Type B pancreatic cell (in vitro differentiated cells): ENCODE results near the gene NDUFV1. TPM values are rescaled to one million over a fixed set of nuclear protein-coding genes. Genes with fewer than 3 reads are reported as not detected.

Source experiments
- DNase-seq: peaks from one replicate; pipeline ENCODE4 v3.0.0; 2021; ENCODE audit warnings: mixed read lengths; ENCODE audit not compliant: unreplicated experiment; ENCODE audit errors: extremely low spot score
- H3K27ac Mint-ChIP-seq: 2 replicates; pipeline ENCODE4 v1.8.0; 2021; ENCODE audit warnings: mild to moderate bottlenecking, mixed read lengths
- H3K27me3 Mint-ChIP-seq: 2 replicates; pipeline ENCODE4 v1.8.0; 2021; ENCODE audit warnings: mixed read lengths
- H3K36me3 Mint-ChIP-seq: 2 replicates; pipeline ENCODE4 v1.8.0; 2021; ENCODE audit warnings: mixed read lengths
- H3K4me1 Mint-ChIP-seq: one replicate; pipeline ENCODE4 v1.8.0; 2021; ENCODE audit warnings: mixed read lengths; ENCODE audit not compliant: unreplicated experiment
- H3K4me3 Mint-ChIP-seq: 2 replicates; pipeline ENCODE4 v1.8.0; 2021; ENCODE audit warnings: mild to moderate bottlenecking, mixed read lengths
- H3K9me3 Mint-ChIP-seq: 2 replicates; pipeline ENCODE4 v1.8.0; 2021; ENCODE audit warnings: mixed read lengths
- total RNA-seq: library from RNA; stranded (reverse); gene quantifications from 2 replicates; pipeline ENCODE4 v1.2.1, GENCODE V29; 2021; ENCODE audit warnings: low replicate concordance
- TF ChIP-seq, protein P1 (sequence below): fragments of 200-600 bp; sonication (generic); conservative IDR thresholded peaks from 2 replicates; pipeline ENCODE4 v1.5.0; 2021; ENCODE audit warnings: antibody characterized with exemption, mild to moderate bottlenecking

The NDUFV1 gene
- total RNA-seq, 1 donor from 2014 or later = 226 TPM

DNA sequence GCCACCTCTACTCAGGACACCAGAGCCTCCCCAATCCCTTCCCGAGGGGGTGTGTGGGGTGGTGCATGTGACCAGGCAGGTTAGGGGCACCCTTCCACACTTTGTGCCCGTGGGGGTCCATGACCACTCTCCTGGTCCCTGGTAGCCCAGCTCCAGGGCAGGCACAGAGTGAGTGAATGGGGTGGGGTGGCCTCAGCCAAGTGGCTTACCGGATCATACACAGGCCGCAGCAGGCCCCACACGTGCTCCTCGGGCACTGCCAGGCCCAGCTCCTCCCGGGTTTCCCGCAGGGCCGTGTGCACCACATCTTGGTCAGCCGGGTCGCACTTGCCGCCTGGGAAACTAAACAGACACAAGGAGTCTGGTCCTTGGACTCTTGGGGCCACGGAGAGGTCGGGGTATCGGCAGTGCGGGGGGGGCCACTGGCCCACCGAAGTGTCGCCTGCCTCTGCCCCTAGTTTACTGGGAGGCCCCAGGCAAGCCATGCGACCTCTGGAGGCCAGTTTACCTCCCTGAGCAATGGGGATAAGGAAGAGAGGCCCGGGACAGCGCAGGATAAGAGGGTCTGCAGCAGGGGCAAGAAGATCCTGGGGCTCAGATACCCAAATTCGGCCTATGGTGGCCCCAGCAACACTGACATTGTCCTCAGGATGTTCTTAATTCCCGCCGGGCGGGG is 22.1 kb downstream of the NDUFV1 start:
- no peaks in the 10 kb centered on the region for H3K36me3 Mint-ChIP-seq
- DNase-seq = no peak

DNA sequence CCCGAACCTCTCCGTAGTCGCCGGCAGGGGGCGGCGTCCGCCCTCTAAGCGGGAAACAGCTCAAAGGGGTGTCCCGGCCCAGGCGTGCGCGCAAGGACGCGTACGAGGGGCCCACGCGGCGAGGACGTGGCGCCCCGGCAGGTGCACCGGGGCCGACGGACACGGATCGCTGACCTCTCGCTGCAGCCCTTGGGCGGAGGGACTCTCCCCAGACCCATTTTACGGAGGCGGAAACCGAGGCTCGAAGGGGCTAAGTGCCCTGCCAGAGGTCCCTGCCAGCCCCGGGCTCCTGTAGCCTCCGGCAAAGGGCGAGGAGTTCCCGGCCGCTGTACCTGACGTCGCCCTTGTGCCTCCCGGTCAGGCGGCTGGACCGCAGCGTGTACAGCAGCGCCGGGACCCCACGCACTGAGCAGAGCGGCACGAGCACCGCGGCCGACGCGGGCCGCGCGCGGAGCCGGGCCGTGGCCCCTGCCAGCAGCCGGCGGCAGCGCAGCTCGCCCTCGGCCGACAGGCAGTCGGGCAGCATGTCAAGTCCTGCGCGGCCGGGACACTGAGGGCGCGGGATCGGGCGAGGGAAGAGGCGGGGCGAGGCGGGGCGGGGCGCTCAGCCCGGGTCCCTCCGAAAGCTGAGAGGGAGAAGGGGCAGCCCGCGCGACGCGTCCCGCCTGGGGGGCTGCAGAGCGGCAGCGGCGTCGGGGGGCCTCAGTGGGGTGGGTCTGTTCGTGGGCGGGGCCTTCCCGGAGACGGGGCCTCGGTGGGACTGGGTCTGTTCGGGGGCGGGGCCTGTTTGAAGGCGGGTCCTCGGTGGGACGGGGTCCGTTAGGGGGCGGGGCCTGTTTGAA is 22.9 kb downstream of the NDUFV1 start, which contains the start of gene NUDT8:
Gene NUDT8, minus strand, starts transcription at position 552 of the 842 bp plus-strand sequence. Its CDS starts 26 bp downstream, at position 526.
- Mint-ChIP-seq H3K27ac (peak within 1 kb of the TSS; percentile 89), H3K9me3 (no peaks in the 10 kb centered on the region), H3K4me3 (peak within 1 kb of the TSS; percentile 89), H3K4me1 (no peaks in the 10 kb centered on the region), H3K27me3 (no peaks in the 10 kb centered on the region), H3K36me3 (no peaks in the 10 kb centered on the region)
- DNase-seq = no peak
- TF ChIP-seq, protein P1, sequence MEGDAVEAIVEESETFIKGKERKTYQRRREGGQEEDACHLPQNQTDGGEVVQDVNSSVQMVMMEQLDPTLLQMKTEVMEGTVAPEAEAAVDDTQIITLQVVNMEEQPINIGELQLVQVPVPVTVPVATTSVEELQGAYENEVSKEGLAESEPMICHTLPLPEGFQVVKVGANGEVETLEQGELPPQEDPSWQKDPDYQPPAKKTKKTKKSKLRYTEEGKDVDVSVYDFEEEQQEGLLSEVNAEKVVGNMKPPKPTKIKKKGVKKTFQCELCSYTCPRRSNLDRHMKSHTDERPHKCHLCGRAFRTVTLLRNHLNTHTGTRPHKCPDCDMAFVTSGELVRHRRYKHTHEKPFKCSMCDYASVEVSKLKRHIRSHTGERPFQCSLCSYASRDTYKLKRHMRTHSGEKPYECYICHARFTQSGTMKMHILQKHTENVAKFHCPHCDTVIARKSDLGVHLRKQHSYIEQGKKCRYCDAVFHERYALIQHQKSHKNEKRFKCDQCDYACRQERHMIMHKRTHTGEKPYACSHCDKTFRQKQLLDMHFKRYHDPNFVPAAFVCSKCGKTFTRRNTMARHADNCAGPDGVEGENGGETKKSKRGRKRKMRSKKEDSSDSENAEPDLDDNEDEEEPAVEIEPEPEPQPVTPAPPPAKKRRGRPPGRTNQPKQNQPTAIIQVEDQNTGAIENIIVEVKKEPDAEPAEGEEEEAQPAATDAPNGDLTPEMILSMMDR = peak; percentile 96

More for the DNA sequence above, 22.1 kb downstream of the NDUFV1 start:
- TF ChIP-seq, protein P1 = no peak
- H3K27ac Mint-ChIP-seq = peak overlapping the region; percentile 41
- no peaks in the 10 kb centered on the region for H3K4me1 Mint-ChIP-seq
- peak overlapping the region; percentile 71 for H3K4me3 Mint-ChIP-seq
- no peaks in the 10 kb centered on the region for H3K9me3 Mint-ChIP-seq
- H3K27me3 Mint-ChIP-seq = peaks cover 2% of the 10 kb centered on the region

DNA sequence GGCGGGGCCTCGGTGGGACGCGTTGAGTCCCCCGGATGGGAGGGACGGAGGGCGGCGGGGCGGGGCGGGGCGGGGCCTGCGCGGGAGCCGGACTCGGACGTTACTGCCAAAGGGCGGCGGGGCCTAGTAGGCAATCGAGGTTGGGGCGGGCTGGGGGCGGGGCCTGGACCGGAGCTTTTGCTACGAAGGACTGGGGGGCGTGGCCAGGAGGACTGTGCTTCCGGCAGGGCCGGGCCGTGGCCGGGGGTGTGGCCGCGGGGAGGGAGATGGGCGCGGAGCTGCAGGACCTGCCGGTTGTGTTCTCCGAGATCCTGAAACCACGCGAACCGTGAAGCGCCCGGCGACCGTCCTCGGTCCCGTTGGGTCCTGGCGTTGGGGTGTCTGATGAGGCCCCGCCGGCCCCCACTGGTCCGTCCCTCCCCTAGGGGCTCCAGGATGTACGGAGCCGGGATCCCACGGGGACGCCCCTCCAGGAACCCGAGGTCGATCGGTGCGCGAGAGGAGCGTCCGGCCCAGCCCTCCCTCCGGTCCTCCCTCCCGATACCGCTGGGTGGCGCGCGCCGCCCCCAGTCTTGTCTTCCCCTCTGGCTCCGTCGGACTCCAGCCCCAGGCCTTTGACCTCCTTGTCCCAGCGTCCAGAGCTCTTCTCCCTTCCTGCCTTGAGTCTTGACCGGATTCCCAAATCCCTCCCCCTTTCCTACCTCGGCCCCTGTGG is 23.6 kb downstream of the NDUFV1 start:
- TF ChIP-seq, protein P1 = peak; percentile 86
- Mint-ChIP-seq H3K9me3 (no peaks in the 10 kb centered on the region), H3K4me3 (peak overlapping the region; percentile 89), H3K4me1 (no peaks in the 10 kb centered on the region), H3K36me3 (no peaks in the 10 kb centered on the region), H3K27ac (peak overlapping the region; percentile 89), H3K27me3 (no peaks in the 10 kb centered on the region)
- peak; percentile 99 for DNase-seq

DNA sequence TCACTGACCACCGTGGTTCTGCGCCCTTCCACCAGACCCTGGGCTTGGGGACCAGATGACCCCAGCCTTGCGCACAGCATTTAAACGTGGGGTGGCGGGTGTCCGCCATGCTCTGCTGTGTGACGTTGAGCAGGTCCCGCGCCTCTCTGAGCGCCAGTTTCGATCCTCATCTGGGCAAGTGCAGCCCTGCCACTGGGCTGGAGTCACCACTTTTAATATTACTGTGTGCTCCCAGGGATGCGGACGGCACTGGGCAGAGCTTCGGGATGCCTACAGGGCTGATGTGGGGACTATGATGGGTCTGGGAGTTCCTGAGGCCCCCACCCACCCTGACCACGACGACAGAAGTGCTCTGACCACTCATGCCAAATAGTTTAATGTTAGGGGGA is 24.2 kb downstream of the NDUFV1 start:
- no peaks in the 10 kb centered on the region for H3K36me3 Mint-ChIP-seq
- H3K4me3 Mint-ChIP-seq = peak overlapping the region; percentile 89
- DNase-seq = no peak
- H3K27ac Mint-ChIP-seq = peak overlapping the region; percentile 89
- H3K27me3 Mint-ChIP-seq = no peaks in the 10 kb centered on the region
- TF ChIP-seq, protein P1 = peak; percentile 12
- no peaks in the 10 kb centered on the region for H3K4me1 Mint-ChIP-seq
- no peaks in the 10 kb centered on the region for H3K9me3 Mint-ChIP-seq

DNA sequence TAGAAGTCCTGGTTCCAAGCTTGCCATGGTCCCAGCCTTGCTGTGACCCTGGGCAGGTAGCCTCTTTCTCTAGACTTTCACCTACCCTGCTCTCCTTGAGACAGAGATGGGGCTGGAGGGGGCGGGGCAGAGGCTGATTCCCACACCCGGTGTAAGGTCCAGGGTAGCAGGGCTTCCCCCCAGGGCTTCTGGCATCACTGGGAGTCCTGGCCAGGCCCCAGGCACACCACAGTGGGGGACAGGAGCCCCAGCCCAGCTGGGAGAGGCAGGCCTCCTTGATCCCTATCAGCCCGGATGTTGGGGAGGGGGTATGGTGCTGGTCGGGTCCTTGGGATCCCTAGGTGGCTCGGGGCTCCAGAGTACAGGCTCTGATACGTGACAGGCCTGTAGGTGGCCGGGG is 24.7 kb downstream of the NDUFV1 start:
- Mint-ChIP-seq H3K27me3 (no peaks in the 10 kb centered on the region), H3K4me3 (peak overlapping the region; percentile 89), H3K27ac (peak overlapping the region; percentile 89), H3K9me3 (no peaks in the 10 kb centered on the region), H3K36me3 (no peaks in the 10 kb centered on the region), H3K4me1 (no peaks in the 10 kb centered on the region)
- TF ChIP-seq, protein P1 = no peak
- DNase-seq = no peak
